Ascending aorta (tissue), 2 donors: Measurements from ENCODE around the gene TTC1. TPM values are rescaled to one million over a fixed set of nuclear protein-coding genes. Genes with fewer than 3 reads are reported as not detected.
"Not testable (repeated sequence)": the region's sequence is repeated elsewhere in the genome, so short reads cannot be mapped to it uniquely, and the experiment has no call there.

Source experiments
- DNase-seq, 2 donors: peaks; one replicate each; pipeline ENCODE4 v3.0.0-alpha.2; 2019; ENCODE audit warnings: low spot score in 2 of 2
- H3K27ac ChIP-seq, 2 donors: fragments of 200-600 bp; sonication (generic); one replicate each; pipeline ENCODE4 v1.5.1; 2016 to 2017; ENCODE audit warnings: mild to moderate bottlenecking in 1 of 2
- H3K27me3 ChIP-seq: fragments of 200-600 bp; sonication (generic); one replicate; pipeline ENCODE4 v1.5.1; 2017
- H3K36me3 ChIP-seq, 2 donors: fragments of 200-600 bp; sonication (generic); one replicate each; pipeline ENCODE4 v1.5.1; 2016
- H3K4me1 ChIP-seq, 2 donors: fragments of 200-600 bp; sonication (generic); one replicate each; pipeline ENCODE4 v1.5.1; 2016 to 2017; ENCODE audit warnings: mild to moderate bottlenecking in 1 of 2
- H3K4me3 ChIP-seq, 2 donors: fragments of 200-600 bp; sonication (generic); one replicate each; pipeline ENCODE4 v1.5.1; 2016 to 2017; ENCODE audit warnings: mild to moderate bottlenecking in 1 of 2
- H3K9me3 ChIP-seq, 2 donors: fragments of 200-600 bp; sonication (generic); one replicate each; pipeline ENCODE4 v1.5.1; 2016
- CTCF ChIP-seq, 3 experiments: fragments of 200-600 bp in 2 of 3; fragments of 450-650 bp in 1 of 3; sonication (generic) in 2 of 3; IDR thresholded peaks; one replicate each; pipeline ENCODE4 v1.5.1; 2016 to 2019; ENCODE audit warnings: antibody characterized with exemption in 3 of 3, mild to moderate bottlenecking in 1 of 3, moderate library complexity in 1 of 3
- intact Hi-C: fragments of 100-400 bp; cut with DNase I; formaldehyde crosslinking; loops from one replicate; pipeline ENCODE4 v1.15.1; 2023
- total RNA-seq: library from RNA; depleted of rRNA; stranded (reverse); fragments of >200 nt; gene quantifications from one replicate; pipeline ENCODE4 v1.1.0, GENCODE V29; 2016

The TTC1 gene
- total RNA-seq = 13.7 TPM

- no peak for TF ChIP-seq CTCF (IDR thresholded peaks at IDR 0.05)
- Histone ChIP-seq H3K4me1 (peaks cover 4 to 10% of the 10 kb centered on the region in 2 donors), H3K27me3 (no peaks in the 10 kb centered on the region), H3K27ac (peak within 1 kb of the TSS; percentile 80 to 81), H3K36me3 (peaks cover 10 to 18% of the 10 kb centered on the region in 2 donors), H3K4me3 (peak within 1 kb of the TSS; percentile 72 to 74), H3K9me3 (no peaks in the 10 kb centered on the region)
- intact Hi-C loops = loop anchor here (2.0 kb wide), 1 partner anchor 110 kb away; the partner anchor contains the start of gene PWWP2A
- DNase-seq = peak; percentile 91 to 99
Measured at GRCh38 chr5:160008877-160009590, at the start of gene TTC1. Gene TTC1 (plus strand): TSS chr5:160009139. CDS start chr5:160010529, 1,390 bp downstream.

- intact Hi-C loops = no loop called here
- Histone ChIP-seq H3K4me3 (no peak overlapping the region), H3K36me3 (peaks cover 0 to 4% of the 10 kb centered on the region in 2 donors), H3K9me3 (no peaks in the 10 kb centered on the region), H3K4me1 (peaks cover 0 to 7% of the 10 kb centered on the region in 2 donors), H3K27ac (peak overlapping the region in 1 of 2 donors; percentile 44), H3K27me3 (no peaks in the 10 kb centered on the region)
- no peak for DNase-seq
- no peak for TF ChIP-seq CTCF (IDR thresholded peaks at IDR 0.05)
Measured at GRCh38 chr5:159961176-159962160, 47.5 kb upstream of the TTC1 start.

GRCh38 chr5:159962214-159962613 lies 46.7 kb upstream of the TTC1 start:
- no peaks in the 10 kb centered on the region for H3K36me3 ChIP-seq
- TF ChIP-seq CTCF (IDR thresholded peaks at IDR 0.05) = no peak
- peaks cover 0 to 10% of the 10 kb centered on the region in 2 donors for H3K4me1 ChIP-seq
- intact Hi-C loops = no loop called here
- peak in 1 of 2 donors; percentile 28 for DNase-seq
- H3K4me3 ChIP-seq = no peak overlapping the region
- H3K27me3 ChIP-seq = no peaks in the 10 kb centered on the region
- H3K9me3 ChIP-seq = no peaks in the 10 kb centered on the region
- no peak overlapping the region for H3K27ac ChIP-seq

GRCh38 chr5:159963935-159964334 lies 45.0 kb upstream of the TTC1 start:
- no peaks in the 10 kb centered on the region for H3K9me3 ChIP-seq
- no peaks in the 10 kb centered on the region for H3K27me3 ChIP-seq
- intact Hi-C loops = no loop called here
- peaks cover 0 to 10% of the 10 kb centered on the region in 2 donors for H3K4me1 ChIP-seq
- H3K36me3 ChIP-seq = no peaks in the 10 kb centered on the region
- TF ChIP-seq CTCF (IDR thresholded peaks at IDR 0.05) = no peak
- no peak overlapping the region for H3K4me3 ChIP-seq
- no peak overlapping the region for H3K27ac ChIP-seq
- DNase-seq = peak in 1 of 2 donors; percentile 31

- DNase-seq = peak in 1 of 2 donors; percentile 73
- no peak overlapping the region for H3K27ac ChIP-seq
- H3K27me3 ChIP-seq = no peaks in the 10 kb centered on the region
- H3K4me3 ChIP-seq = no peak overlapping the region
- intact Hi-C loops = no loop called here
- H3K36me3 ChIP-seq = no peaks in the 10 kb centered on the region
- no peaks in the 10 kb centered on the region for H3K9me3 ChIP-seq
- TF ChIP-seq CTCF (IDR thresholded peaks at IDR 0.05) = peak; percentile 21 to 66 (median 43)
- H3K4me1 ChIP-seq = peaks cover 0 to 10% of the 10 kb centered on the region in 2 donors
Measured at GRCh38 chr5:159965031-159965837, 43.7 kb upstream of the TTC1 start.

- peaks cover 0 to 10% of the 10 kb centered on the region in 2 donors for H3K4me1 ChIP-seq
- H3K27ac ChIP-seq, H3K36me3 ChIP-seq, H3K9me3 ChIP-seq, H3K4me3 ChIP-seq, intact Hi-C loops, H3K27me3 ChIP-seq: not testable (repeated sequence)
- DNase-seq = peak in 1 of 2 donors; percentile 34
Measured at GRCh38 chr5:159965838-159966128, 43.2 kb upstream of the TTC1 start.
